Vagina (tissue), 2 donors: Measurements from ENCODE around the gene SLC39A11.

Experiments
- CTCF ChIP-seq, 3 experiments: fragments of 450-650 bp in 2 of 3; fragments of 200-600 bp in 1 of 3; sonication (generic) in 1 of 3; IDR thresholded peaks; one replicate each; pipeline ENCODE4 v1.5.1; 2017 to 2019; ENCODE audit warnings: antibody characterized with exemption in 3 of 3, mild to moderate bottlenecking in 2 of 3, moderate library complexity in 2 of 3
- POLR2A ChIP-seq, 2 donors: fragments of 450-650 bp; IDR thresholded peaks; one replicate each; pipeline ENCODE4 v1.6.1; 2017; ENCODE audit warnings: antibody characterized with exemption in 2 of 2, mild to moderate bottlenecking in 2 of 2, moderate library complexity in 2 of 2
- POLR2AphosphoS5 ChIP-seq, 2 donors: sonication (generic); formaldehyde crosslinking; IDR thresholded peaks; one replicate each; pipeline ENCODE4 v1.9.0; 2017; ENCODE audit warnings: antibody characterized with exemption in 2 of 2, mild to moderate bottlenecking in 2 of 2, low read depth in 1 of 2; ENCODE audit not compliant: insufficient read depth in 1 of 2

- TF ChIP-seq CTCF (IDR thresholded peaks at IDR 0.05) (no peak), POLR2A (IDR thresholded peaks at IDR 0.05) (no peak), POLR2AphosphoS5 (IDR thresholded peaks at IDR 0.05; ENCODE audit: insufficient read depth in 1 of 2, low read depth in 1 of 2) (no peak)
These were observed 91.7 kb downstream of the SLC39A11 start for GRCh38 chr17:73000832-73001231.
